ENCODE measurements around the gene CAMK2A. TPM values are rescaled to one million over a fixed set of nuclear protein-coding genes. Genes with fewer than 3 reads are reported as not detected.

The CAMK2A gene
- 1.6 and 3.3 TPM in 2 replicates for total RNA-seq

GRCh38 chr5:150289551-150290390, at the start of gene CAMK2A:
TSS of gene CAMK2A (minus strand) at chr5:150289773. CDS start at chr5:150289625, 148 bp downstream.

GRCh38 chr5:150302301-150303069, 12.9 kb upstream of the CAMK2A start, which contains the start of gene ARSI:
TSS of gene ARSI (minus strand) at chr5:150302905. CDS start at chr5:150302373, 532 bp downstream.

GRCh38 chr5:150189728-150190502, 99.7 kb downstream of the CAMK2A start, which contains the start of gene SLC6A7:
TSS of gene SLC6A7 (plus strand) at chr5:150190062. CDS start at chr5:150190328, 266 bp downstream.

Other genes with a start within 250 kb of the CAMK2A start
- 0.28 and 0.89 TPM in 2 replicates for gene CSF1R, start 203.2 kb downstream of the CAMK2A start, total RNA-seq
- 69.6 and 88.5 TPM in 2 replicates for gene PDGFRB, start 133.9 kb downstream of the CAMK2A start, total RNA-seq
- gene CDX1, start 123.0 kb downstream of the CAMK2A start, total RNA-seq = not detected in 2 replicates
- gene SLC6A7, start 99.7 kb downstream of the CAMK2A start, total RNA-seq = not detected in 2 replicates
- gene ARSI, start 13.1 kb upstream of the CAMK2A start, total RNA-seq = 60.5 and 118 TPM in 2 replicates
- 14.6 and 35.4 TPM in 2 replicates for gene TCOF1, start 67.9 kb upstream of the CAMK2A start, total RNA-seq
- gene CD74, start 123.1 kb upstream of the CAMK2A start, total RNA-seq = 0.89 and 1.1 TPM in 2 replicates
- 1,420 and 3,753 TPM in 2 replicates for gene RPS14, start 160.0 kb upstream of the CAMK2A start, total RNA-seq
- 79.0 and 119 TPM in 2 replicates for gene NDST1, start 218.4 kb upstream of the CAMK2A start, total RNA-seq

Data from smooth muscle cell of the umbilical artery (primary cell).